WTC11 (cell line): ENCODE data around the gene KSR1.

ENCODE experiments used
- TF ChIP-seq, protein P1 (sequence below): fragments of 200-600 bp; IDR thresholded peaks from 2 replicates; pipeline ENCODE4 v1.8.0; 2022; ENCODE audit warnings: antibody characterized with exemption
- TF ChIP-seq, protein P2 (sequence below): sonication (generic); formaldehyde crosslinking; IDR thresholded peaks from 2 replicates; pipeline ENCODE4 v1.8.0; 2023; ENCODE audit warnings: missing genetic modification reagents
- TF ChIP-seq, protein P3 (sequence below): sonication (generic); formaldehyde crosslinking; IDR thresholded peaks from 2 replicates; pipeline ENCODE4 v1.8.0; 2023; ENCODE audit warnings: mild to moderate bottlenecking, missing genetic modification reagents

DNA sequence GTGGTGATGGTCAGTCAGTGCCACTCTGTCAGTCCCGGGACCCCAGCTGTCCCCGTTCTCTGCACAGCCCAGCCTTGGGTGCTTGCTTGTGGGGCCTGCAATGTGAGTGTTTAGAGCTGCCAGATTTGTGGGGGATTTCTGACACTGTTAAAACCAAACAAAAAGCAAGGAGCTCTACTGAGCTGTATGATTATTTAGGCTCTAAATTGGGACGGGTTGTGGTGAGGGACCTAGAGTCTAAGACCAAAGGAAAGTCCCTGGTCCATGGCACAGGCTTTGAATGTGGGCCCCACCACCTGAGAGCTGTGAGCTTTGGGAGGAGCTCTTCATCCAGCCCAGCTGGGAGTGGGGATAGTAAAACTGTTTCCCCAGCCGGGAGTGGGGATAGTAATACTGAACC is 63.3 kb downstream of the KSR1 start:
- TF ChIP-seq, protein P1, sequence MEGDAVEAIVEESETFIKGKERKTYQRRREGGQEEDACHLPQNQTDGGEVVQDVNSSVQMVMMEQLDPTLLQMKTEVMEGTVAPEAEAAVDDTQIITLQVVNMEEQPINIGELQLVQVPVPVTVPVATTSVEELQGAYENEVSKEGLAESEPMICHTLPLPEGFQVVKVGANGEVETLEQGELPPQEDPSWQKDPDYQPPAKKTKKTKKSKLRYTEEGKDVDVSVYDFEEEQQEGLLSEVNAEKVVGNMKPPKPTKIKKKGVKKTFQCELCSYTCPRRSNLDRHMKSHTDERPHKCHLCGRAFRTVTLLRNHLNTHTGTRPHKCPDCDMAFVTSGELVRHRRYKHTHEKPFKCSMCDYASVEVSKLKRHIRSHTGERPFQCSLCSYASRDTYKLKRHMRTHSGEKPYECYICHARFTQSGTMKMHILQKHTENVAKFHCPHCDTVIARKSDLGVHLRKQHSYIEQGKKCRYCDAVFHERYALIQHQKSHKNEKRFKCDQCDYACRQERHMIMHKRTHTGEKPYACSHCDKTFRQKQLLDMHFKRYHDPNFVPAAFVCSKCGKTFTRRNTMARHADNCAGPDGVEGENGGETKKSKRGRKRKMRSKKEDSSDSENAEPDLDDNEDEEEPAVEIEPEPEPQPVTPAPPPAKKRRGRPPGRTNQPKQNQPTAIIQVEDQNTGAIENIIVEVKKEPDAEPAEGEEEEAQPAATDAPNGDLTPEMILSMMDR, result no peak
- TF ChIP-seq, protein P2, sequence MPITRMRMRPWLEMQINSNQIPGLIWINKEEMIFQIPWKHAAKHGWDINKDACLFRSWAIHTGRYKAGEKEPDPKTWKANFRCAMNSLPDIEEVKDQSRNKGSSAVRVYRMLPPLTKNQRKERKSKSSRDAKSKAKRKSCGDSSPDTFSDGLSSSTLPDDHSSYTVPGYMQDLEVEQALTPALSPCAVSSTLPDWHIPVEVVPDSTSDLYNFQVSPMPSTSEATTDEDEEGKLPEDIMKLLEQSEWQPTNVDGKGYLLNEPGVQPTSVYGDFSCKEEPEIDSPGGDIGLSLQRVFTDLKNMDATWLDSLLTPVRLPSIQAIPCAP (CRISPR knock-in tag), result no peak
- TF ChIP-seq, protein P3, sequence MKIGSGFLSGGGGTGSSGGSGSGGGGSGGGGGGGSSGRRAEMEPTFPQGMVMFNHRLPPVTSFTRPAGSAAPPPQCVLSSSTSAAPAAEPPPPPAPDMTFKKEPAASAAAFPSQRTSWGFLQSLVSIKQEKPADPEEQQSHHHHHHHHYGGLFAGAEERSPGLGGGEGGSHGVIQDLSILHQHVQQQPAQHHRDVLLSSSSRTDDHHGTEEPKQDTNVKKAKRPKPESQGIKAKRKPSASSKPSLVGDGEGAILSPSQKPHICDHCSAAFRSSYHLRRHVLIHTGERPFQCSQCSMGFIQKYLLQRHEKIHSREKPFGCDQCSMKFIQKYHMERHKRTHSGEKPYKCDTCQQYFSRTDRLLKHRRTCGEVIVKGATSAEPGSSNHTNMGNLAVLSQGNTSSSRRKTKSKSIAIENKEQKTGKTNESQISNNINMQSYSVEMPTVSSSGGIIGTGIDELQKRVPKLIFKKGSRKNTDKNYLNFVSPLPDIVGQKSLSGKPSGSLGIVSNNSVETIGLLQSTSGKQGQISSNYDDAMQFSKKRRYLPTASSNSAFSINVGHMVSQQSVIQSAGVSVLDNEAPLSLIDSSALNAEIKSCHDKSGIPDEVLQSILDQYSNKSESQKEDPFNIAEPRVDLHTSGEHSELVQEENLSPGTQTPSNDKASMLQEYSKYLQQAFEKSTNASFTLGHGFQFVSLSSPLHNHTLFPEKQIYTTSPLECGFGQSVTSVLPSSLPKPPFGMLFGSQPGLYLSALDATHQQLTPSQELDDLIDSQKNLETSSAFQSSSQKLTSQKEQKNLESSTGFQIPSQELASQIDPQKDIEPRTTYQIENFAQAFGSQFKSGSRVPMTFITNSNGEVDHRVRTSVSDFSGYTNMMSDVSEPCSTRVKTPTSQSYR (CRISPR knock-in tag), result no peak
